Measurements from ENCODE around the gene NLGN1.

NLGN1 gene

DNA sequence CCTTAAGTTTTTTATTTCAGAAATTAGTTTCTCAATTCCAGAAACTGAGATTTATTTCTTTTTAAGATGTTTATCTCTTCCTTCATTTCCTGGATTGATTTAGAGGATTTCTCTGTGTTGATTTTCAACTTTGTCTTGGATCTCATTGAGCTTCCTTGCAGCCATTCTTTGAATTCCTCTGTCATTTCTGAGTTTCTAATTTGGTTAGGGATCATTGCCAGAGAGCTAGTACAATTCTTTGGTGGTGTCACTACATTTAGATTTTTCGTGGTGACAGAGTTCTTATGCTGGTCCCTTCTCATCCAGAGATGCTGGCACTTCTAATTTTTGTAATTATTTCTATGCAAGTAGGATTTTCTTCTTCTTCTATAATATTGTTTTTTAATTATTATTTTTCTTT is 770.5 kb downstream of the NLGN1 start:
- H3K36me3 ChIP-seq (ENCODE audit: insufficient read depth, low read length) = no peaks in the 10 kb centered on the region
- no peaks in the 10 kb centered on the region for H3K79me2 ChIP-seq (ENCODE audit: insufficient read depth, low read length)
- H3F3A ChIP-seq (ENCODE audit: insufficient read depth, low read length) = no peaks in the 10 kb centered on the region
- no peak overlapping the region for H3K9ac ChIP-seq (ENCODE audit: low read length)
- no peak overlapping the region for H2AFZ ChIP-seq (ENCODE audit: low read length)
- TF ChIP-seq EZH2 (IDR thresholded peaks at IDR 0.05; ENCODE audit: borderline replicate concordance, low read length) = no peak
- TF ChIP-seq CTCF (IDR thresholded peaks at IDR 0.05; ENCODE audit: low read length) = no peak
- no peaks in the 10 kb centered on the region for H3K27me3 ChIP-seq (ENCODE audit: insufficient read depth, low read length)
- no peak overlapping the region for H3K4me3 ChIP-seq (ENCODE audit: low read depth, low read length, poor library complexity, severe bottlenecking)
- H3K9me2 ChIP-seq (ENCODE audit: low read depth, low read length) = no peaks in the 10 kb centered on the region
- H3K9me3 ChIP-seq (ENCODE audit: low read length) = no peaks in the 10 kb centered on the region
- no peaks in the 10 kb centered on the region for H4K20me1 ChIP-seq (ENCODE audit: insufficient read depth, low read length)
- no peak overlapping the region for H3K4me2 ChIP-seq (ENCODE audit: low read length)
- H3K4me1 ChIP-seq (ENCODE audit: insufficient read depth, low read length, severe bottlenecking) = no peaks in the 10 kb centered on the region
- no peak overlapping the region for H3K27ac ChIP-seq (ENCODE audit: low read depth, low read length, poor library complexity, severe bottlenecking)

GRCh38 chr3:174168538-174169254 is 771.2 kb downstream of the NLGN1 start:
- no peaks in the 10 kb centered on the region for H3K27me3 ChIP-seq (ENCODE audit: insufficient read depth, low read length)
- no peaks in the 10 kb centered on the region for H3K36me3 ChIP-seq (ENCODE audit: insufficient read depth, low read length)
- no peak overlapping the region for H2AFZ ChIP-seq (ENCODE audit: low read length)
- H3K4me2 ChIP-seq (ENCODE audit: low read length) = no peak overlapping the region
- H3K27ac ChIP-seq (ENCODE audit: low read depth, low read length, poor library complexity, severe bottlenecking) = no peak overlapping the region
- H4K20me1 ChIP-seq (ENCODE audit: insufficient read depth, low read length) = no peaks in the 10 kb centered on the region
- no peaks in the 10 kb centered on the region for H3K79me2 ChIP-seq (ENCODE audit: insufficient read depth, low read length)
- no peak overlapping the region for H3K9ac ChIP-seq (ENCODE audit: low read length)
- no peak overlapping the region for H3K4me3 ChIP-seq (ENCODE audit: low read depth, low read length, poor library complexity, severe bottlenecking)
- TF ChIP-seq CTCF (IDR thresholded peaks at IDR 0.05; ENCODE audit: low read length) (no peak), EZH2 (IDR thresholded peaks at IDR 0.05; ENCODE audit: borderline replicate concordance, low read length) (no peak)
- H3F3A ChIP-seq (ENCODE audit: insufficient read depth, low read length) = no peaks in the 10 kb centered on the region
- no peaks in the 10 kb centered on the region for H3K4me1 ChIP-seq (ENCODE audit: insufficient read depth, low read length, severe bottlenecking)
- H3K9me3 ChIP-seq (ENCODE audit: low read length) = no peaks in the 10 kb centered on the region
- H3K9me2 ChIP-seq (ENCODE audit: low read depth, low read length) = no peaks in the 10 kb centered on the region

DNA sequence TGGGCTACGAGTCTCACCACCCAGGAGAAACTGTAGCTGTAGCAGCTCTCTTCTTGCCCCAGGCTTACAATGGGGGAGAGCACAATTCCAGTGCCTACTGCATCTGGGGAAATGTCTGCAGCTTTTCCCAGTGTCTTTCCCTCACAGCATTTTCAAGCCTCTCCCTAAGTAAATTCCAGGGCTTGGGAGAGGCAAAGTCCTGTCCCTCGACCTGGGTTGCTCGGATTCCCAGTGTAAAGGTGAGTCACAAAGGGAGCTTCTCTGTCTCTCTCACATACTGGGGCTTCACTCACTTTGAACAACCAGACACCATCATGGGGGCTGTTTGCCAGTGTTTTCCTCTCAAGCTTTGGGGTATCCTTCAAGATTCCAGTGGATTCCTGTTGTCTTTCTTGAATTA is 772.2 kb downstream of the NLGN1 start:
- Histone ChIP-seq H2AFZ (ENCODE audit: low read length) (no peak overlapping the region), H3K36me3 (ENCODE audit: insufficient read depth, low read length) (no peaks in the 10 kb centered on the region)

More for the DNA sequence above, 772.2 kb downstream of the NLGN1 start:
- no peak overlapping the region for H3K27ac ChIP-seq (ENCODE audit: low read depth, low read length, poor library complexity, severe bottlenecking)
- H3K9me2 ChIP-seq (ENCODE audit: low read depth, low read length) = no peaks in the 10 kb centered on the region
- no peaks in the 10 kb centered on the region for H3K27me3 ChIP-seq (ENCODE audit: insufficient read depth, low read length)
- H3K4me3 ChIP-seq (ENCODE audit: low read depth, low read length, poor library complexity, severe bottlenecking) = no peak overlapping the region
- H3K4me2 ChIP-seq (ENCODE audit: low read length) = no peak overlapping the region
- no peak for TF ChIP-seq EZH2 (IDR thresholded peaks at IDR 0.05; ENCODE audit: borderline replicate concordance, low read length)
- TF ChIP-seq CTCF (IDR thresholded peaks at IDR 0.05; ENCODE audit: low read length) = no peak
- no peaks in the 10 kb centered on the region for H3K9me3 ChIP-seq (ENCODE audit: low read length)
- H3K9ac ChIP-seq (ENCODE audit: low read length) = no peak overlapping the region
- H3K79me2 ChIP-seq (ENCODE audit: insufficient read depth, low read length) = no peaks in the 10 kb centered on the region
- no peaks in the 10 kb centered on the region for H3K4me1 ChIP-seq (ENCODE audit: insufficient read depth, low read length, severe bottlenecking)
- H4K20me1 ChIP-seq (ENCODE audit: insufficient read depth, low read length) = no peaks in the 10 kb centered on the region
- no peaks in the 10 kb centered on the region for H3F3A ChIP-seq (ENCODE audit: insufficient read depth, low read length)

All from OCI-LY1 (cell line).